ENCODE data around the gene MUC12.
"Not testable (repeated sequence)": the region's sequence is repeated elsewhere in the genome, so short reads cannot be mapped to it uniquely, and the experiment has no call there.

DNA sequence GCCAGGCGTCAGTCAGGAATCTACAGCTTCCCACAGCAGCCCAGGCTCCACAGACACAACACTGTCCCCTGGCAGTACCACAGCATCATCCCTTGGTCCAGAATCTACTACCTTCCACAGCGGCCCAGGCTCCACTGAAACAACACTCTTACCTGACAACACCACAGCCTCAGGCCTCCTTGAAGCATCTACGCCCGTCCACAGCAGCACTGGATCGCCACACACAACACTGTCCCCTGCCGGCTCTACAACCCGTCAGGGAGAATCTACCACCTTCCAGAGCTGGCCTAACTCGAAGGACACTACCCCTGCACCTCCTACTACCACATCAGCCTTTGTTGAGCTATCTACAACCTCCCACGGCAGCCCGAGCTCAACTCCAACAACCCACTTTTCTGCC, 30.7 kb downstream of the MUC12 start:
- TF ChIP-seq, protein P1, sequence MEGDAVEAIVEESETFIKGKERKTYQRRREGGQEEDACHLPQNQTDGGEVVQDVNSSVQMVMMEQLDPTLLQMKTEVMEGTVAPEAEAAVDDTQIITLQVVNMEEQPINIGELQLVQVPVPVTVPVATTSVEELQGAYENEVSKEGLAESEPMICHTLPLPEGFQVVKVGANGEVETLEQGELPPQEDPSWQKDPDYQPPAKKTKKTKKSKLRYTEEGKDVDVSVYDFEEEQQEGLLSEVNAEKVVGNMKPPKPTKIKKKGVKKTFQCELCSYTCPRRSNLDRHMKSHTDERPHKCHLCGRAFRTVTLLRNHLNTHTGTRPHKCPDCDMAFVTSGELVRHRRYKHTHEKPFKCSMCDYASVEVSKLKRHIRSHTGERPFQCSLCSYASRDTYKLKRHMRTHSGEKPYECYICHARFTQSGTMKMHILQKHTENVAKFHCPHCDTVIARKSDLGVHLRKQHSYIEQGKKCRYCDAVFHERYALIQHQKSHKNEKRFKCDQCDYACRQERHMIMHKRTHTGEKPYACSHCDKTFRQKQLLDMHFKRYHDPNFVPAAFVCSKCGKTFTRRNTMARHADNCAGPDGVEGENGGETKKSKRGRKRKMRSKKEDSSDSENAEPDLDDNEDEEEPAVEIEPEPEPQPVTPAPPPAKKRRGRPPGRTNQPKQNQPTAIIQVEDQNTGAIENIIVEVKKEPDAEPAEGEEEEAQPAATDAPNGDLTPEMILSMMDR (IDR thresholded peaks at IDR 0.05), result not testable (repeated sequence)
- not testable (repeated sequence) for TF ChIP-seq POLR2A (IDR thresholded peaks at IDR 0.05)
